A549 (cell line): ENCODE measurements around the gene GGNBP2.
"Not testable (repeated sequence)": the region's sequence is repeated elsewhere in the genome, so short reads cannot be mapped to it uniquely, and the experiment has no call there.

ENCODE experiments used
- BHLHE40 ChIP-seq: IDR thresholded peaks from 2 replicates; pipeline ENCODE4 v1.6.1; 2012; ENCODE audit warnings: low read depth, low read length, inconsistent platforms
- CBX8 ChIP-seq: fragments of 200-600 bp; sonication (generic); IDR thresholded peaks from 2 replicates; pipeline ENCODE4 v1.6.1; 2016
- CHD2 ChIP-seq: fragments of 150-350 bp; IDR thresholded peaks from 2 replicates; pipeline ENCODE4 v1.6.1; 2014; ENCODE audit warnings: low read length; ENCODE audit not compliant: partially characterized antibody
- CTCF ChIP-seq: fragments of >200 bp; sonication (Bioruptor Twin); formaldehyde crosslinking; IDR thresholded peaks from 3 replicates; pipeline ENCODE4 v1.5.1; 2016
- FOSB ChIP-seq: fragments of 250-450 bp; sonication (Bioruptor Pico); IDR thresholded peaks from 2 replicates; pipeline ENCODE4 v1.5.0; 2020; ENCODE audit warnings: mild to moderate bottlenecking, moderate library complexity
- FOSL2 ChIP-seq, 2 experiments: fragments of 450-650 bp in 1 of 2; fragments of >200 bp in 1 of 2; sonication (Bioruptor Twin) in 1 of 2; formaldehyde crosslinking; IDR thresholded peaks; 2 replicates each; pipeline versions ENCODE4 v1.5.0 to v1.6.1; 2016 to 2020; ENCODE audit warnings: mild to moderate bottlenecking in 1 of 2, moderate library complexity in 1 of 2
- HES2 ChIP-seq: fragments of >200 bp; sonication (Bioruptor Twin); formaldehyde crosslinking; IDR thresholded peaks from 2 replicates; pipeline ENCODE4 v1.6.1; 2016
- JUNB ChIP-seq: fragments of >200 bp; sonication (Bioruptor Twin); formaldehyde crosslinking; IDR thresholded peaks from 2 replicates; pipeline ENCODE4 v1.6.1; 2016
- POLR2A ChIP-seq: IDR thresholded peaks from 2 replicates; pipeline ENCODE4 v1.6.1; 2012; ENCODE audit warnings: mild to moderate bottlenecking, low read length
- RARB ChIP-seq: fragments of 250-450 bp; sonication (Bioruptor Pico); IDR thresholded peaks from 2 replicates; pipeline ENCODE4 v1.8.0; 2021; ENCODE audit warnings: mild to moderate bottlenecking, moderate library complexity

- TF ChIP-seq CTCF; FOSL2 (IDR thresholded peaks at IDR 0.05); FOSL2 (CRISPR knock-in tag; IDR thresholded peaks at IDR 0.05); POLR2A; CBX8; BHLHE40; FOSB; RARB; JUNB; CHD2; HES2: not testable (repeated sequence)
Measured at GRCh38 chr17:36605028-36605427, 60.3 kb downstream of the GGNBP2 start.
